BJ (cell line): Measurements from ENCODE around the gene SLC38A10. TPM values are rescaled to one million over a fixed set of nuclear protein-coding genes. Genes with fewer than 3 reads are reported as not detected.
A peak's percentile ranks its signal among the peaks of the same experiment; 100 is the strongest.
"Not testable (repeated sequence)": the region's sequence is repeated elsewhere in the genome, so short reads cannot be mapped to it uniquely, and the experiment has no call there.

Experiments used
- CTCF ChIA-PET: fragments of 350-600 bp; formaldehyde crosslinking; extraction: SDS; loops from one replicate; lab custom pipeline; 2021; ENCODE audit warnings: antibody characterized with exemption, inconsistent platforms; lab: Yijun Ruan, JAX
- POLR2A ChIA-PET: fragments of 300-600 bp; sonication (Branson Sonifier 250); formaldehyde crosslinking; extraction: SDS; loops from one replicate; lab custom pipeline; 2021; ENCODE audit warnings: antibody characterized with exemption; lab: Charles Lee
- DNase-seq: peaks from one replicate; pipeline ENCODE4 v3.0.0-alpha.2; 2011; ENCODE audit warnings: low read depth
- H3K27me3 ChIP-seq: 2 replicates; pipeline ENCODE4 v1.6.0; 2011; ENCODE audit warnings: low read length; ENCODE audit not compliant: control insufficient read depth, insufficient read depth
- H3K36me3 ChIP-seq: 2 replicates; pipeline ENCODE4 v1.5.1; 2011; ENCODE audit warnings: low read length; ENCODE audit not compliant: control insufficient read depth, insufficient read depth
- H3K4me3 ChIP-seq: 2 replicates; pipeline ENCODE4 v1.5.1; 2011; ENCODE audit warnings: low read depth, mild to moderate bottlenecking, control low read depth, low read length
- polyA plus RNA-seq: library from polyadenylated mRNA; depleted of rRNA; stranded (reverse); fragments of >200 nt; gene quantifications from 2 replicates; pipeline ENCODE4 v1.2.3, GENCODE V29; 2011
- TF ChIP-seq, protein P1 (sequence below): IDR thresholded peaks from 2 replicates; pipeline ENCODE4 v1.5.1; 2011; ENCODE audit warnings: low read depth, mild to moderate bottlenecking, control low read depth, inconsistent platforms, low read length, moderate library complexity; ENCODE audit not compliant: insufficient read depth

The SLC38A10 gene
- polyA plus RNA-seq, 1 experiment: 55.4 TPM

GRCh38 chr17:81228834-81229665 lies 66.1 kb downstream of the SLC38A10 start:
- TF ChIP-seq, protein P1, sequence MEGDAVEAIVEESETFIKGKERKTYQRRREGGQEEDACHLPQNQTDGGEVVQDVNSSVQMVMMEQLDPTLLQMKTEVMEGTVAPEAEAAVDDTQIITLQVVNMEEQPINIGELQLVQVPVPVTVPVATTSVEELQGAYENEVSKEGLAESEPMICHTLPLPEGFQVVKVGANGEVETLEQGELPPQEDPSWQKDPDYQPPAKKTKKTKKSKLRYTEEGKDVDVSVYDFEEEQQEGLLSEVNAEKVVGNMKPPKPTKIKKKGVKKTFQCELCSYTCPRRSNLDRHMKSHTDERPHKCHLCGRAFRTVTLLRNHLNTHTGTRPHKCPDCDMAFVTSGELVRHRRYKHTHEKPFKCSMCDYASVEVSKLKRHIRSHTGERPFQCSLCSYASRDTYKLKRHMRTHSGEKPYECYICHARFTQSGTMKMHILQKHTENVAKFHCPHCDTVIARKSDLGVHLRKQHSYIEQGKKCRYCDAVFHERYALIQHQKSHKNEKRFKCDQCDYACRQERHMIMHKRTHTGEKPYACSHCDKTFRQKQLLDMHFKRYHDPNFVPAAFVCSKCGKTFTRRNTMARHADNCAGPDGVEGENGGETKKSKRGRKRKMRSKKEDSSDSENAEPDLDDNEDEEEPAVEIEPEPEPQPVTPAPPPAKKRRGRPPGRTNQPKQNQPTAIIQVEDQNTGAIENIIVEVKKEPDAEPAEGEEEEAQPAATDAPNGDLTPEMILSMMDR: no peak
- no peak for DNase-seq
- POLR2A ChIA-PET: no interaction called here
- no peaks in the 10 kb centered on the region for H3K27me3 ChIP-seq
- CTCF ChIA-PET: no interaction called here
- H3K36me3 ChIP-seq: peaks cover 30% of the 10 kb centered on the region
- H3K4me3 ChIP-seq: no peak overlapping the region

DNA sequence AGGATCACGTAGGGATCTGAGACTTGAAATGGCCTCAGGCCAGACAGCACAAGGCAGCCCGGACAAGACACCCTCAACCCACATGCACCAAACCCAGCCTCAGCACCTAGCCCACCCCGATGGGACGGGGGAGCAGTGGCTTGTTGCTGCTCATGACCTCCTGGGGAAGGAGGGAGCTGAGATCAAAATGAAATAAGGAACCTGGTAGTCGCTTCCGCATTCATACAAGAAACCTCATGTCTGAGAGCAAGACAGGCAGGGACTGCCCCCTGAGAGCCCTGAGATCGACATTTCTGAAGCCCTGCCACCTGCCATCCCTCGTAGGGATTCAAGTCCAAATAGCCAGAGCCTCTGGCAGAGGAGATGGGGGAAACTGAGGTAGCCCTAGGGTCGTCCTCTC lies 66.7 kb downstream of the SLC38A10 start:
- TF ChIP-seq, protein P1: no peak
- Histone ChIP-seq H3K4me3 (no peak overlapping the region), H3K27me3 (no peaks in the 10 kb centered on the region), H3K36me3 (peaks cover 27% of the 10 kb centered on the region)
- ChIA-PET POLR2A (no interaction called here), CTCF (no interaction called here)
- no peak for DNase-seq

- CTCF ChIA-PET, DNase-seq, H3K4me3 ChIP-seq, H3K27me3 ChIP-seq, POLR2A ChIA-PET: not testable (repeated sequence)
- peaks cover 22% of the 10 kb centered on the region for H3K36me3 ChIP-seq
Observed at GRCh38 chr17:81227630-81228029, 67.5 kb downstream of the SLC38A10 start.

GRCh38 chr17:81223762-81224130 lies 71.4 kb downstream of the SLC38A10 start:
- ChIA-PET CTCF (interaction anchor here (0.9 kb wide), 1 partner anchor 15 kb away, joined by 3 read pairs; the partner anchor contains the start of genes NDUFAF8 and TEPSIN), POLR2A (no interaction called here)
- Histone ChIP-seq H3K27me3 (no peaks in the 10 kb centered on the region), H3K4me3 (peak overlapping the region; percentile 47), H3K36me3 (no peaks in the 10 kb centered on the region; the same call in none of the 2 replicates)
- TF ChIP-seq, protein P1: no peak
- DNase-seq: no peak

GRCh38 chr17:81222906-81223761 lies 72.0 kb downstream of the SLC38A10 start, which contains the start of gene CEP131:
Gene CEP131 (minus strand): TSS chr17:81222965. CDS start chr17:81220056, 2,909 bp downstream.
- no peaks in the 10 kb centered on the region; the same call in 1 of the 2 replicates for H3K36me3 ChIP-seq
- POLR2A ChIA-PET: interaction anchor here (0.6 kb wide), 1 partner anchor 187 kb away, joined by 7 read pairs; no protein-coding TSS in a partner anchor
- DNase-seq: peak; percentile 83
- H3K27me3 ChIP-seq: no peaks in the 10 kb centered on the region
- CTCF ChIA-PET: interaction anchor here (0.8 to 1.1 kb wide), 4 partner anchors 14 to 249 kb away, joined by 3 to 4 read pairs (median 4); no protein-coding TSS in a partner anchor
- H3K4me3 ChIP-seq: peak within 1 kb of the TSS; percentile 81
- TF ChIP-seq, protein P1: no peak
